Stimulated activated CD4-positive, alpha-beta T cell treated with anti-CD3 and anti-CD28 coated beads, Interleukin-15, amount 100 ng/mL, for 24 hours (primary cell): Measurements from ENCODE around the gene HCK.

ENCODE experiments used
- DNase-seq: peaks from one replicate; pipeline ENCODE4 v3.0.0-alpha.2; 2020

HCK gene

GRCh38 chr20:32132911-32133549 is 81.0 kb downstream of the HCK start:
- no peak for DNase-seq

GRCh38 chr20:32134026-32134425 is 82.0 kb downstream of the HCK start:
- no peak for DNase-seq

- DNase-seq, result no peak
Measured at GRCh38 chr20:32135983-32136515, 84.0 kb downstream of the HCK start.

GRCh38 chr20:32138921-32139320 is 86.9 kb downstream of the HCK start:
- DNase-seq, result no peak

GRCh38 chr20:32139947-32140346 is 87.9 kb downstream of the HCK start:
- no peak for DNase-seq

- no peak for DNase-seq
Measured at GRCh38 chr20:32140603-32141002, 88.6 kb downstream of the HCK start.

- DNase-seq, result no peak
Measured at GRCh38 chr20:32141465-32141980, 89.5 kb downstream of the HCK start.

- no peak for DNase-seq
Measured at GRCh38 chr20:32142088-32142487, 90.0 kb downstream of the HCK start.

- DNase-seq, result no peak
Measured at GRCh38 chr20:32142991-32143390, 90.9 kb downstream of the HCK start.

GRCh38 chr20:32144898-32145662 is 93.0 kb downstream of the HCK start:
- no peak for DNase-seq

- no peak for DNase-seq
Measured at GRCh38 chr20:32149566-32150170, 97.6 kb downstream of the HCK start.

GRCh38 chr20:32150291-32150848 is 98.3 kb downstream of the HCK start:
- DNase-seq, result no peak
